H4 (cell line): Measurements from ENCODE around the gene DCK. TPM values are rescaled to one million over a fixed set of nuclear protein-coding genes. Genes with fewer than 3 reads are reported as not detected.

Experiments
- DNase-seq: peaks from one replicate; pipeline ENCODE4 v3.0.0-alpha.2; 2015; ENCODE audit warnings: low spot score
- total RNA-seq: library from RNA; depleted of rRNA; stranded (reverse); fragments of >200 nt; shearing (Covaris generic); gene quantifications from 2 replicates; pipeline ENCODE4 v1.2.3, GENCODE V29; 2014; rRNA removed

Gene DCK
- total RNA-seq, 1 experiment from 2014 or later = 38.2 TPM

DNA sequence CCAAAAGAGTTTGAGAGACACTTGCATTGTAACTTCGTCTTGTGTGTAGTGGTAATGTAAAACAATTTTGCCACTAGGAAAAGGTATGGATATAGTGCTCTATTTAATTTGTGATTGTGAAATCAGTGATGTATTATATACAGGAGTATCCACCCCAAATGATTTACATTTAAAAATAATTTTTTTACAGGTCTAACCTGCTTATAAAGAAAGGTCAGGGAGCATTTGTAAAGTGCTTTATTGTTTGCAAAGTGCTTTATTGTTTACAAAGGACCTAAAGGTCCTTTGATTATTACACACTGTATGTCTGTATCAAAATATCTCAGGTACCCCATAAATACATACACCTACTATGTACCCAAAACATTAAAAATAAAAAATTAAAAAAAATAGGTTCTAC, 70.3 kb downstream of the DCK start:
- DNase-seq = no peak

DNA sequence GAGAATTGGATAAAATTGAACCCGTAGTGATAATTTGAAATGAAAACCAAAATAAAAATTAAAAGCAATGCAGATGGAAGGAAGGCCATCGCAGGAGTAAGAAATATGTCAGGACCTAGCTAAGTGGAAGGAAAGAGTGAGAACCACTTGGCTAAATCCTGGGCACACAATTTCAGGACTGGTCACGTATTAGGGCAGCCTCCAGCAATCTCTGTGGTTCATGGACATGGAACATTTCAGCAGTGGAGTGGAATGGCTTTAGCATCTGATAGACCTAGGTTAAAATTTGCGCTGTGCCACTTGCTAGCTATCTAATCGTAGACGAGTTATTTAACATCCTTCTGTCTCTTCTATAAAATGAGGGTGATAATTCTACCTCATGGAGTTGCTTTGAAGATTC, 71.1 kb downstream of the DCK start:
- no peak for DNase-seq

GRCh38 chr4:71065991-71066510, 72.6 kb downstream of the DCK start:
- no peak for DNase-seq

- no peak for DNase-seq
These were observed 73.6 kb downstream of the DCK start for GRCh38 chr4:71066737-71067716.

DNA sequence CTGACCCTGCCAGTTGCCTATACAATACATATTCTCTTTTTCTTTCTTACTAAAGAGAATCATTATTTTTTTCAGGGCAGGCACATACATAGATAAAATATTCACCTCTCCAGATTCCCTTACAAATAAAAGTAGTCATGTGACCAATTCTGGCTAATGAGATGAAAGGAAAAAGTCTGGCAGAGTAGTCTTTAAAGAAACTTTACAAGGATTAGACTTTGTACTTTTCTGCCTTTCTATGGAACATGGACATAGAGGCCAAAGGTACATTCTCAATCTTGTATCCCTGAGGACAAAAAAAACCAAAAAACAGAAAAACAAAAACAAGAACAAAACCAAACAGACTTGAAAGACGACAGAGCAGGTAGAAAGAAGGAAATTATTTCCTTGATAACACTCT, 75.6 kb downstream of the DCK start:
- DNase-seq = no peak

DNA sequence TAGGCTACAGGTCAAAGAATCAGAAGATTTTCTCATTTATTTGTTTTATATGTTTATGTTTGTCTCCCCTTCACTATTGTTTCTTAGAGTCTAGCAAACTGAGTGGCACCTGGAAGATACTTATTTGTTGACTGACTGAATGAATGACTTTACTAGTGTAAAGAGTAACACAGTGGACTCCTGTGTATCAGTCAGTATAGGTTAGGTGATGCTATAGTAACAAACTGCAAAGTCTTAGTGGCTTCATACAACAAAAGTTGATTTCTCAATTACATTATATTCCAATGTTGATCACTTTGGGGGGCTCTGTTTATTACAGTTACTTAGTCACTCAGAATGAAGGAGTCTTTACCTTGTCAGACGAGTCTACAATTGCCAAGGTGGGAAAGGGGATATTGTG, 76.6 kb downstream of the DCK start:
- DNase-seq = no peak

DNA sequence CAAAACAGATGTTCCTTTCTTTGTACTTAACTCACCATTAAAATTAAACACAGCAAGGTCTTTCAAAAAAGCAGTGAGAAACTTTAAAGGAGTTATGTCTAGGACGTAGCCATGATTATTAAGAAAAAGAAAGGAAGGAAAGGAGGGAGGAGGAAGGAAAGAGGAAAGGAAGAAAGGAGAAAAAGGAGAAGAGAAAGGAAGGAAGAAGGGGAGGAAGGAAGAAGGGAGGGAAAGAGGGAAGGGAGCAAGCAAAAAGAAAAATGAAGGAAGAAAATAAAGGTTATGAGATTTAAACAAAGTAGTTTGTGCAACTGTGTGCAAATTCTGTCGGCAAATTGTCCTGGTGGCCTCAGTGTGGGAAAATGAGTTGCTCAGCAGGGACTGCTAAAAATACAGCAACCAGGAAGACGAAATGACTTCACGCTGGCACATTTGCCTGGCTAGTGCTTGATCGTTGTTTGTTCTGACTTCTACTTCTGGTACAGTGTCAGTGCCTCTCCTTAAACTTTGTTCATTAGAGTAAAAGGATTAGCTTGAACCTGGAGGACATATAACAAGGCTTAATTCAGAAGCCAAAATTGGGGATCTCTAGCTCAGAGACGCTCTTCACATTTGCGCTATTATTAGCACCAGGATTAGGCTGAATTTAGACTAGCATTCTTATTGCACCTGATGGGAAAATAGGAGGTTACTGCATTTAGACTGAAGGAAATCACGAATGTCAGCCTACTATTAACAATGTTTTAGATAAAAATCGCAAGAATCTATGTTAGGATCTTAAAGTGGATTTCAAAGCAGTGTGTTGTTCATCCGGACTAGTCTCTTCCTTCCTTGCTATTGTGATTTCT, 81.2 kb downstream of the DCK start:
- no peak for DNase-seq

Other genes starting within 250 kb of the DCK start
- 53.6 and 74.1 TPM in 2 replicates for gene GRSF1, start 153.8 kb upstream of the DCK start, total RNA-seq
- gene MOB1B, start 91.3 kb upstream of the DCK start, total RNA-seq = 5.9 and 6.0 TPM in 2 replicates